SK-N-SH (cell line): ENCODE measurements around the gene TNRC6C. TPM values are rescaled to one million over a fixed set of nuclear protein-coding genes. Genes with fewer than 3 reads are reported as not detected.

ENCODE experiments used
- CTCF ChIA-PET: fragments of 300-600, 350-600 bp; formaldehyde crosslinking; extraction: SDS; loops from one replicate; lab custom pipeline; 2021; lab: Yijun Ruan, JAX
- POLR2A ChIA-PET: fragments of 350-600 bp; sonication (Branson Sonifier 250); formaldehyde crosslinking; extraction: SDS; loops from one replicate; lab custom pipeline; 2020; ENCODE audit warnings: antibody characterized with exemption, inconsistent platforms; lab: Yijun Ruan, JAX
- DNase-seq: peaks from one replicate; pipeline ENCODE4 v3.0.0; 2012
- H2AFZ ChIP-seq: fragments of 200-600 bp; sonication (generic); 2 replicates; pipeline ENCODE4 v1.8.1; 2016; ENCODE audit warnings: antibody characterized with exemption, mild to moderate bottlenecking, low read depth
- H3F3A ChIP-seq: fragments of 200-600 bp; sonication (generic); replicated peaks from 2 replicates; pipeline ENCODE3; 2016; ENCODE audit warnings: antibody characterized with exemption, mild to moderate bottlenecking; ENCODE audit not compliant: insufficient read depth
- H3K27ac ChIP-seq, 2 experiments: fragments of 200-500 bp in 1 of 2; fragments of 200-600 bp in 1 of 2; sonication (Bioruptor generic) in 1 of 2; sonication (generic), shearing (Covaris generic) in 1 of 2; 2 replicates each; pipeline versions ENCODE4 v1.5.1 to v1.6.1; 2014 to 2016; ENCODE audit warnings: low read depth in 2 of 2, inconsistent platforms in 1 of 2, low read length in 1 of 2, mild to moderate bottlenecking in 1 of 2, mixed read lengths in 1 of 2
- H3K27me3 ChIP-seq: fragments of 200-600 bp; sonication (generic), shearing (Covaris generic); 2 replicates; pipeline ENCODE4 v1.6.1; 2016; ENCODE audit warnings: mixed run types; ENCODE audit not compliant: insufficient read depth
- H3K36me3 ChIP-seq, 2 experiments: fragments of 200-500 bp in 1 of 2; fragments of 200-600 bp in 1 of 2; sonication (Bioruptor generic) in 1 of 2; sonication (generic) in 1 of 2; replicated peaks in 1 of 2; 2 replicates each; pipeline versions ENCODE3 to v1.5.1; 2014 to 2016; ENCODE audit warnings: low read length in 1 of 2, mild to moderate bottlenecking in 1 of 2; ENCODE audit not compliant: insufficient read depth in 2 of 2, control insufficient read depth in 1 of 2
- H3K4me1 ChIP-seq, 2 experiments: fragments of 200-500 bp in 1 of 2; fragments of 200-600 bp in 1 of 2; sonication (Bioruptor generic) in 1 of 2; sonication (generic), shearing (Covaris generic) in 1 of 2; 2 replicates each; pipeline versions ENCODE4 v1.5.1 to v1.6.1; 2014 to 2016; ENCODE audit warnings: low read depth in 1 of 2, low read length in 1 of 2, mixed run types in 1 of 2; ENCODE audit not compliant: insufficient read depth in 2 of 2, control insufficient read depth in 1 of 2
- H3K4me2 ChIP-seq: fragments of 200-600 bp; sonication (generic), shearing (Covaris generic); 2 replicates; pipeline ENCODE4 v1.6.1; 2017; ENCODE audit warnings: mixed run types
- H3K4me3 ChIP-seq, 2 experiments: fragments of 200-500 bp in 1 of 2; fragments of 200-600 bp in 1 of 2; sonication (Bioruptor generic) in 1 of 2; sonication (generic), shearing (Covaris generic) in 1 of 2; 2 replicates each; pipeline versions ENCODE4 v1.5.1 to v1.8.1; 2014 to 2016; ENCODE audit warnings: low read depth in 2 of 2, inconsistent platforms in 1 of 2, low read length in 1 of 2, mild to moderate bottlenecking in 1 of 2, mixed read lengths in 1 of 2, moderate library complexity in 1 of 2
- H3K79me2 ChIP-seq: fragments of 200-600 bp; sonication (generic); 2 replicates; pipeline ENCODE4 v1.8.1; 2017; ENCODE audit warnings: mild to moderate bottlenecking; ENCODE audit not compliant: insufficient read depth
- H3K9ac ChIP-seq: fragments of 200-600 bp; sonication (generic); 2 replicates; pipeline ENCODE4 v1.6.1; 2017; ENCODE audit warnings: mixed run types
- H3K9me2 ChIP-seq: fragments of 200-600 bp; sonication (generic); 2 replicates; pipeline ENCODE4 v1.6.1; 2017; ENCODE audit warnings: mixed run types
- H3K9me3 ChIP-seq: fragments of 200-600 bp; sonication (generic); 2 replicates; pipeline ENCODE4 v1.6.1; 2017; ENCODE audit warnings: mixed run types, mild to moderate bottlenecking, moderate library complexity
- H4K20me1 ChIP-seq: fragments of 200-600 bp; sonication (generic); 2 replicates; pipeline ENCODE4 v1.6.1; 2017; ENCODE audit warnings: mild to moderate bottlenecking, mixed run types; ENCODE audit not compliant: insufficient read depth
- FOXM1 ChIP-seq: IDR thresholded peaks from 2 replicates; pipeline ENCODE4 v1.4.0; 2012; ENCODE audit warnings: low read depth, mild to moderate bottlenecking
- GATA2 ChIP-seq: sonication (generic); formaldehyde crosslinking; IDR thresholded peaks from 2 replicates; pipeline ENCODE4 v1.5.0; 2020; ENCODE audit warnings: mild to moderate bottlenecking, missing genetic modification reagents
- NRF1 ChIP-seq: IDR thresholded peaks from 2 replicates; pipeline ENCODE4 v1.6.1; 2012; ENCODE audit warnings: low read depth, mild to moderate bottlenecking, low read length
- SIN3A ChIP-seq: IDR thresholded peaks from 2 replicates; pipeline ENCODE4 v1.6.1; 2012; ENCODE audit warnings: low read depth, mild to moderate bottlenecking, low read length, moderate library complexity, borderline replicate concordance
- TEAD4 ChIP-seq: IDR thresholded peaks from 2 replicates; pipeline ENCODE4 v1.4.0; 2012; ENCODE audit warnings: mild to moderate bottlenecking, borderline replicate concordance; ENCODE audit not compliant: insufficient read depth
- ZBTB33 ChIP-seq: IDR thresholded peaks from 2 replicates; pipeline ENCODE4 v1.4.0; 2012; ENCODE audit warnings: low read depth, borderline replicate concordance
- WGBS: methylation state at CpG from one replicate; pipeline ENCODE4 v1.1.6; 2017; ENCODE audit warnings: low lambda C conversion rate; 5-methylcytosine and 5-hydroxymethylcytosine counted together
- polyA plus RNA-seq, 3 experiments: library from polyadenylated mRNA; depleted of rRNA; stranded (reverse); fragments of >200 nt; gene quantifications; 2 replicates each; pipeline ENCODE4 v1.2.3, GENCODE V29; 2012
- TF ChIP-seq, protein P1 (sequence below): IDR thresholded peaks from 2 replicates; pipeline ENCODE4 v1.4.0; 2012; ENCODE audit warnings: low read depth

TNRC6C gene
- polyA plus RNA-seq, 1 of the 3 experiments (the other 2 are of a cell fraction): 2.2 TPM

- TF ChIP-seq TEAD4 (no peak), GATA2 (CRISPR knock-in tag) (no peak), SIN3A (no peak), ZBTB33 (no peak), FOXM1 (no peak)
- TF ChIP-seq, protein P1, sequence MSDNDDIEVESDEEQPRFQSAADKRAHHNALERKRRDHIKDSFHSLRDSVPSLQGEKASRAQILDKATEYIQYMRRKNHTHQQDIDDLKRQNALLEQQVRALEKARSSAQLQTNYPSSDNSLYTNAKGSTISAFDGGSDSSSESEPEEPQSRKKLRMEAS: no peak
- 93% methylated on average over 21 of the region's 21 CpGs for WGBS
- Histone ChIP-seq H3K9ac (no peak overlapping the region), H2AFZ (no peak overlapping the region), H3K27me3 (no peaks in the 10 kb centered on the region), H3K9me3 (no peaks in the 10 kb centered on the region), H3F3A (peaks cover 12% of the 10 kb centered on the region), H3K9me2 (no peaks in the 10 kb centered on the region), H3K36me3 (peaks cover 12 to 39% of the 10 kb centered on the region in 2 experiments), H3K4me2 (no peak overlapping the region), H3K4me1 (peaks cover 0 to 8% of the 10 kb centered on the region in 2 experiments; a peak in 1 of 4 replicates), H3K27ac (no peak overlapping the region), H4K20me1 (no peaks in the 10 kb centered on the region), H3K4me3 (no peak overlapping the region), H3K79me2 (no peaks in the 10 kb centered on the region)
- DNase-seq: no peak
- ChIA-PET POLR2A (no interaction called here), CTCF (interaction anchor here (0.6 to 7.7 kb wide), 9 partner anchors 13 to 976 kb away, joined by 3 to 100 read pairs (median 9); partner anchors contain the start of genes AFMID, TK1, TMC6 and TMC8)
Observed at GRCh38 chr17:78107976-78108725, 149.6 kb downstream of the TNRC6C start.

GRCh38 chr17:78108726-78109488, 150.4 kb downstream of the TNRC6C start:
- Histone ChIP-seq H3K4me3 (no peak overlapping the region), H3K9me3 (no peaks in the 10 kb centered on the region), H3K36me3 (peaks cover 9 to 31% of the 10 kb centered on the region in 2 experiments), H3K4me1 (peaks cover 0 to 8% of the 10 kb centered on the region in 2 experiments; a peak in 1 of 4 replicates), H3K9me2 (no peaks in the 10 kb centered on the region), H3K27me3 (0 out of 2 replicates have a peak, but pooled peaks cover 6% of the 10 kb centered on the region), H3K9ac (no peak overlapping the region), H3F3A (peaks cover 12% of the 10 kb centered on the region), H2AFZ (no peak overlapping the region), H3K27ac (no peak overlapping the region), H4K20me1 (no peaks in the 10 kb centered on the region), H3K4me2 (no peak overlapping the region), H3K79me2 (no peaks in the 10 kb centered on the region)
- ChIA-PET CTCF (interaction anchor here (1.2 to 7.7 kb wide), 8 partner anchors 14 to 142 kb away, joined by 3 to 100 read pairs (median 10); partner anchors contain the start of genes AFMID, TK1, TMC6 and TMC8), POLR2A (no interaction called here)
- TF ChIP-seq NRF1: no peak
- DNase-seq: no peak
- WGBS: 91% methylated on average over 18 of the region's 18 CpGs
